Uterus (tissue), 4 donors: ENCODE measurements around the gene MITF. TPM values are rescaled to one million over a fixed set of nuclear protein-coding genes. Genes with fewer than 3 reads are reported as not detected.

ENCODE experiments used
- DNase-seq, 2 donors: peaks; one replicate each; pipeline ENCODE4 v3.0.0-alpha.2; 2019 to 2020
- H3K27ac ChIP-seq, 2 donors: fragments of 200-600 bp; sonication (generic); 1 replicate in 1 of 2; 2 replicates in 1 of 2; pipeline ENCODE4 v1.5.1; 2016 to 2018
- H3K27me3 ChIP-seq, 2 donors: fragments of 200-600 bp; sonication (generic); one replicate each; pipeline ENCODE4 v1.5.1; 2018 to 2019; ENCODE audit warnings: control low read depth in 1 of 2
- H3K36me3 ChIP-seq, 2 donors: fragments of 200-600 bp; sonication (generic); one replicate each; pipeline ENCODE4 v1.5.1; 2019; ENCODE audit warnings: control low read depth in 1 of 2
- H3K4me1 ChIP-seq, 2 donors: fragments of 200-600 bp; sonication (generic); one replicate each; pipeline ENCODE4 v1.5.1; 2018 to 2019; ENCODE audit warnings: control low read depth in 1 of 2
- H3K4me3 ChIP-seq, 2 donors: fragments of 200-600 bp; sonication (generic); 1 replicate in 1 of 2; 2 replicates in 1 of 2; pipeline ENCODE4 v1.5.1; 2018 to 2019; ENCODE audit warnings: mild to moderate bottlenecking in 1 of 2
- H3K9me3 ChIP-seq, 2 donors: fragments of 200-600 bp; sonication (generic); one replicate each; pipeline ENCODE4 v1.5.1; 2019; ENCODE audit warnings: control low read depth in 1 of 2
- POLR2A ChIP-seq, 2 donors: fragments of 450-650 bp; IDR thresholded peaks; one replicate each; pipeline ENCODE4 v1.6.1; 2016; ENCODE audit warnings: antibody characterized with exemption in 2 of 2, mild to moderate bottlenecking in 1 of 2, moderate library complexity in 1 of 2
- intact Hi-C: fragments of 100-400 bp; cut with DNase I; formaldehyde crosslinking; loops from one replicate; pipeline ENCODE4 v1.15.1; 2023; ENCODE audit warnings: low total_unique reads
- total RNA-seq, 4 donors: library from RNA; depleted of rRNA in 3 of 4; stranded (reverse); fragments of >200 nt in 3 of 4; gene quantifications; one replicate each; pipeline versions ENCODE4 v1.1.0 to v1.2.4, GENCODE V29; 2014 to 2023
- TF ChIP-seq, protein P1 (sequence below), 4 experiments: fragments of 200-600 bp in 2 of 4; fragments of 450-650 bp in 2 of 4; sonication (generic) in 2 of 4; IDR thresholded peaks; one replicate each; pipeline ENCODE4 v1.5.1; 2016 to 2019; ENCODE audit warnings: antibody characterized with exemption in 4 of 4, mild to moderate bottlenecking in 2 of 4, moderate library complexity in 1 of 4
- donor health status: DM: yes; HTN: yes; CAD: no.

MITF gene
- total RNA-seq, 4 donors from 2014 or later = 18.2 to 66.0 (median 52.6) TPM

DNA sequence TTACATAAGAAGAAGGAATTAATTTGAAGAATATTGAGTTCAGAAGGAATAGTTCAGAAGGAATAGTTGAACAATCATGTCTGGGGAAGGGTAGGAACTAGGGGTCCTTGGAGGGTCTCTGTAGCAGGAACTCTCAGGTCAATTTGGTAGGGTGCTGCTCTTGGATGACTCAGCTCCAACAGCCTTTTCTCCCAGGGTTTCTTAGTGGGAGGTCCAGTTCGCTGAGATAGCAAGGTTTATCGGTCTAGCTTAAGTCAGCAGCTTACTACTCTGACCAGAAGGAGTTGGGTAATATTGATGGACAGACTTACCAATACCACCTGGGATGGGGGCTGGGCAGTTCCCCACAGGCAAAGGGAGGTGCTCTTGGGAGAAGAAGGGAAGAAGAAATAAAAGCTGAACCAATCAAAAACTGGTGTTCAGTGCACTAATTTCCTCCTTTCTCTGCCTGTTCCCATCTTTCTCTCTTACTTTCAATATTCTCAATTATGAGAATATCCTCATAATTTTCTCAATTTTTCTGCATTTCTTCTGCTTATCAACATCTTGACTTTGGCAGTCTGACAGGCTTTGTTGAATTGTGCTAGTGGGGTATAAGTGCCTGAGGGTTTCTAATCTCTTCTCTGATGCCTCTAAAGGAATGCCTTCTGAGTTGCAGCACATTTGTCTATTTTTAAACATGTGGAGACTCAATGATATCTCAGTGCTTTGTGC, 14.4 kb upstream of the MITF start:
- Histone ChIP-seq H3K4me3 (no peak overlapping the region), H3K27me3 (no peaks in the 10 kb centered on the region), H3K36me3 (no peaks in the 10 kb centered on the region), H3K27ac (no peak overlapping the region), H3K4me1 (no peaks in the 10 kb centered on the region), H3K9me3 (no peaks in the 10 kb centered on the region)
- intact Hi-C loops = no loop called here
- no peak for DNase-seq
- no peak for TF ChIP-seq POLR2A (IDR thresholded peaks at IDR 0.05)
- TF ChIP-seq, protein P1, sequence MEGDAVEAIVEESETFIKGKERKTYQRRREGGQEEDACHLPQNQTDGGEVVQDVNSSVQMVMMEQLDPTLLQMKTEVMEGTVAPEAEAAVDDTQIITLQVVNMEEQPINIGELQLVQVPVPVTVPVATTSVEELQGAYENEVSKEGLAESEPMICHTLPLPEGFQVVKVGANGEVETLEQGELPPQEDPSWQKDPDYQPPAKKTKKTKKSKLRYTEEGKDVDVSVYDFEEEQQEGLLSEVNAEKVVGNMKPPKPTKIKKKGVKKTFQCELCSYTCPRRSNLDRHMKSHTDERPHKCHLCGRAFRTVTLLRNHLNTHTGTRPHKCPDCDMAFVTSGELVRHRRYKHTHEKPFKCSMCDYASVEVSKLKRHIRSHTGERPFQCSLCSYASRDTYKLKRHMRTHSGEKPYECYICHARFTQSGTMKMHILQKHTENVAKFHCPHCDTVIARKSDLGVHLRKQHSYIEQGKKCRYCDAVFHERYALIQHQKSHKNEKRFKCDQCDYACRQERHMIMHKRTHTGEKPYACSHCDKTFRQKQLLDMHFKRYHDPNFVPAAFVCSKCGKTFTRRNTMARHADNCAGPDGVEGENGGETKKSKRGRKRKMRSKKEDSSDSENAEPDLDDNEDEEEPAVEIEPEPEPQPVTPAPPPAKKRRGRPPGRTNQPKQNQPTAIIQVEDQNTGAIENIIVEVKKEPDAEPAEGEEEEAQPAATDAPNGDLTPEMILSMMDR (IDR thresholded peaks at IDR 0.05) = no peak

DNA sequence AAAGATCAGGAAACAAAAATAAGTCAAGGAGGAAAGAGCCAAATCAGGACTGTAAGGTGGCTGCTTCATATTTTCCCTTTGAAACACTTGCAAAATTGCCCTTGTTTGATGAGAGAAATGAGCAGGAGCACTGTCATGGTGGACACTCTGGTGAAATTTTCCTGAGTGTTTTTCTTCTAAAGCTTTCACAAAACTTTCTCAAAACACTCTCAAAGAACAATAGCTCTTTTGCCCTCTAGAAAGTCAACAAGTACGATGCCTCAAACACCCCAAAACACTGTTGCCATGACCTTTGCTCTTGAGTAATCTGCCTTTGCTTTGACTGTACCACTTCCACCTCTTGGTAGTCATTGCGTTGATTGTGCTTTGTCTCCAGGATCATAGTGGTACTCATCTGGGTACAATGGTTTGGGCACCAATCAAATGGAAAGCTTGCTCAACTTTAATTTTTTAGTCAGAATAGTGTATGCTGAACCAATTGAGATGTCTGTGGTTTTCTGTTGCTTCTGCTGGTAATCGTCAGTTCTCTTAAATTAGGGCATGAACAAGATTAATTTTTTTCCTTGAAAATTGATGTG, 13.2 kb upstream of the MITF start:
- H3K4me3 ChIP-seq = no peak overlapping the region
- no peak for DNase-seq
- no peaks in the 10 kb centered on the region for H3K27me3 ChIP-seq
- H3K9me3 ChIP-seq = no peaks in the 10 kb centered on the region
- no peaks in the 10 kb centered on the region for H3K36me3 ChIP-seq
- intact Hi-C loops = no loop called here
- no peak overlapping the region for H3K27ac ChIP-seq
- H3K4me1 ChIP-seq = no peaks in the 10 kb centered on the region
- TF ChIP-seq POLR2A (IDR thresholded peaks at IDR 0.05) = no peak
- TF ChIP-seq, protein P1 (IDR thresholded peaks at IDR 0.05) = no peak

DNA sequence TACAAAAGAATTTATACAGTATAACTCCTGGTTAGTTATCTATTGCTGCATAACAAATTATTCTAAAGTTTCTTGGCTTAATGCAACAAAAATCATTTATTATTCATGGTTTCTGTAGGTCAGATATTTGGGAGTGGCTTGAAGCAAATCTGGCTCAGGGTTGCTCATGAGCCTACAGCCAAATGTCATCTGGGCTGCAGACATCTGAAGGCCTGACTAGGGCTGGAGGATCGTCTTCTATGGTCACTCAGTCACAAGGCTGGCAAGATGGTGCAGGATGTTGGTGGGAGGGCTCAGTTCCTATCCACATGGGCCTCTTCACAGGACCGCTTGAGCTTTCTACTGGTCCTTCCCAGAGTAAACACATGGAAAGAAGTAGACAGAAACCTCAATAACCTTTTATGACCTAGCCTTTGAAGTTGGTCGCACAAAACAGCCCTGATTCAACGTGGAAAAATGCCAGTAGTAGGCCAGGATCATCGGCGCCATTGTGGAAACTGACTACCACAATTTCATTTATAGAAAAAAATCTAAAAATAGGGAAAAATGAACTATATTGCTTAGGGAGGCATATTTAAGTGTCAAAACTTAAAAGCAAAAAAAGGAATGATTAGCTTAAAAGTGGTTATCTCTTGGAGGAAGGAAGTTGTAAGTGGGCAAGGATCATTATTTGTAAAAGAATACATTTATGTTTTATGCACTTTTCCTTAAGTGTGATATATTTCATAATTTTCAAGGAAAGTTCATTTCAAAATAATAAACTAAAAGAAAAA, 9.9 kb upstream of the MITF start:
- Histone ChIP-seq H3K4me3 (no peak overlapping the region), H3K9me3 (no peaks in the 10 kb centered on the region)

DNA sequence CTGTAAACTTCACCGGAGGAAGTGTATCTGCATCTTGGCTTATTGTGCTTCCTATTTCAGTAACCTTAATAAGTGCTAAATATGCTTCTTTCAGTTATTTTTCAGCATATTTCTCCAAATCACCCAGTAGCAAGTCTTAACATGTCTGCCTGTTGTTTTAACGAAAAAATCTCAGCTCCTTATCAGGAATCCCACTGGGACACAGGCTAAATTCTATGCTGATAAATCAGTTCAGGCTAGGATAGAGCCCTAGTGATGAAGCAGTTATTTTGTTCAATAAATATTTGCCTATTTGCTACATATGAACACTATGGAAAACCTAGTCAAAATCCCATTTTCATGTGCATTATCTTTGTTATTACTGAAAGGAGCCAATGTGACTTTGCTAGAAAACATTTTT, 8.2 kb upstream of the MITF start:
- Histone ChIP-seq H3K9me3 (no peaks in the 10 kb centered on the region), H3K27me3 (no peaks in the 10 kb centered on the region), H3K4me3 (no peak overlapping the region), H3K4me1 (no peaks in the 10 kb centered on the region), H3K27ac (no peak overlapping the region), H3K36me3 (no peaks in the 10 kb centered on the region)
- no peak for DNase-seq
- TF ChIP-seq, protein P1 (IDR thresholded peaks at IDR 0.05) = no peak
- TF ChIP-seq POLR2A (IDR thresholded peaks at IDR 0.05) = no peak
- intact Hi-C loops = no loop called here

More for the DNA sequence above, 9.9 kb upstream of the MITF start:
- H3K4me1 ChIP-seq = no peaks in the 10 kb centered on the region
- no peak overlapping the region for H3K27ac ChIP-seq
- intact Hi-C loops = no loop called here
- no peak for DNase-seq
- no peaks in the 10 kb centered on the region for H3K36me3 ChIP-seq
- no peaks in the 10 kb centered on the region for H3K27me3 ChIP-seq
- TF ChIP-seq, protein P1 (IDR thresholded peaks at IDR 0.05) = no peak
- no peak for TF ChIP-seq POLR2A (IDR thresholded peaks at IDR 0.05)

DNA sequence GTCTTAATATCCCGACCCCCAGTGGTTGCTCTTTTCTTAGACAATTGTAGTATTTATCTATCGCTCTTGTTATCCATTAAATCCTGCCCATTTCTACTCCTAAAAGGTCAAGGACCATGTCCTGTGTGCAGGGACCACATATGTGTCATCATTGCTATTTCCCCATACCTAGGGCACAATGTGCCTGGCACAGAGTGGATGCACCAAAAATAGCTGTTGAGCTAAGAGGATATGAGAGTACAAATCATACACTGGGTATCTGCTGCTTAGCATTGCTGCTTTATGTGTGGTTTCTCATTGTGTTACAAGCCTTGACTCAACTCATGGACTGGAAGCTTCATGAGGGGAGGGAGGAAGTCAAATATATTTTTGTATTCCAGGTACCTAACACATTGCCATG, 3.4 kb upstream of the MITF start:
- Histone ChIP-seq H3K36me3 (no peaks in the 10 kb centered on the region), H3K4me3 (no peak overlapping the region), H3K4me1 (no peaks in the 10 kb centered on the region), H3K9me3 (no peaks in the 10 kb centered on the region), H3K27me3 (no peaks in the 10 kb centered on the region), H3K27ac (no peak overlapping the region)
- no peak for TF ChIP-seq POLR2A (IDR thresholded peaks at IDR 0.05)
- TF ChIP-seq, protein P1 (IDR thresholded peaks at IDR 0.05) = no peak
- intact Hi-C loops = no loop called here
- no peak for DNase-seq
